DND-41 (cell line): Measurements from ENCODE around the gene AP2B1.

Experiments used
- CTCF ChIP-seq: IDR thresholded peaks from 2 replicates; pipeline ENCODE4 v1.5.1; 2012; ENCODE audit warnings: borderline replicate concordance, low read length, moderate library complexity, mild to moderate bottlenecking; ENCODE audit not compliant: poor library complexity, severe bottlenecking; ENCODE audit errors: extremely low read depth
- EZH2 ChIP-seq: IDR thresholded peaks from 3 replicates; pipeline ENCODE4 v1.6.1; 2012; ENCODE audit warnings: borderline replicate concordance, low read depth, mild to moderate bottlenecking, moderate library complexity, low read length, inconsistent platforms; ENCODE audit not compliant: severe bottlenecking

- TF ChIP-seq CTCF (no peak), EZH2 (no peak)
Observed at GRCh38 chr17:35692512-35693210, 105.5 kb downstream of the AP2B1 start.
